ENCODE data around the gene FTO.
"Not testable (repeated sequence)": the region's sequence is repeated elsewhere in the genome, so short reads cannot be mapped to it uniquely, and the experiment has no call there.

FTO gene

GRCh38 chr16:53686710-53687109, 17.2 kb upstream of the FTO start:
- DNase-seq (ENCODE audit: low read depth), result no peak
- no peak for TF ChIP-seq CTCF (IDR thresholded peaks at IDR 0.05; ENCODE audit: control insufficient read depth, insufficient read depth, low read depth, low read length, missing control alignments)
- no peak overlapping the region for H3K4me3 ChIP-seq (ENCODE audit: control insufficient read depth, low read depth, low read length)

- H3K4me3 ChIP-seq (ENCODE audit: control insufficient read depth, low read depth, low read length), result no peak overlapping the region
- no peak for TF ChIP-seq CTCF (IDR thresholded peaks at IDR 0.05; ENCODE audit: control insufficient read depth, insufficient read depth, low read depth, low read length, missing control alignments)
- no peak for DNase-seq (ENCODE audit: low read depth)
Observed at GRCh38 chr16:53689636-53690035, 14.3 kb upstream of the FTO start.

- TF ChIP-seq CTCF (IDR thresholded peaks at IDR 0.05; ENCODE audit: control insufficient read depth, insufficient read depth, low read depth, low read length, missing control alignments), result no peak
- no peak for DNase-seq (ENCODE audit: low read depth)
- H3K4me3 ChIP-seq (ENCODE audit: control insufficient read depth, low read depth, low read length), result no peak overlapping the region
Observed at GRCh38 chr16:53690771-53691170, 13.2 kb upstream of the FTO start.

- TF ChIP-seq CTCF (IDR thresholded peaks at IDR 0.05; ENCODE audit: control insufficient read depth, insufficient read depth, low read depth, low read length, missing control alignments), result no peak
- no peak for DNase-seq (ENCODE audit: low read depth)
- H3K4me3 ChIP-seq (ENCODE audit: control insufficient read depth, low read depth, low read length), result no peak overlapping the region
Observed at GRCh38 chr16:53692146-53692545, 11.8 kb upstream of the FTO start.

- no peak for TF ChIP-seq CTCF (IDR thresholded peaks at IDR 0.05; ENCODE audit: control insufficient read depth, insufficient read depth, low read depth, low read length, missing control alignments)
- DNase-seq (ENCODE audit: low read depth), result no peak
- H3K4me3 ChIP-seq (ENCODE audit: control insufficient read depth, low read depth, low read length), result no peak overlapping the region
Observed at GRCh38 chr16:53693320-53693719, 10.6 kb upstream of the FTO start.

GRCh38 chr16:53695070-53695469, 8.9 kb upstream of the FTO start:
- peak; percentile 67 for DNase-seq (ENCODE audit: low read depth)
- no peak overlapping the region for H3K4me3 ChIP-seq (ENCODE audit: control insufficient read depth, low read depth, low read length)
- TF ChIP-seq CTCF (IDR thresholded peaks at IDR 0.05; ENCODE audit: control insufficient read depth, insufficient read depth, low read depth, low read length, missing control alignments), result no peak

GRCh38 chr16:53698271-53698670, 5.7 kb upstream of the FTO start:
- DNase-seq (ENCODE audit: low read depth); H3K4me3 ChIP-seq (ENCODE audit: control insufficient read depth, low read depth, low read length): not testable (repeated sequence)

All from AG09309 (cell line).